Lower leg skin (tissue), 3 donors: ENCODE results near the gene COL24A1.

Experiments used
- CTCF ChIP-seq, 3 donors: fragments of 450-650 bp; IDR thresholded peaks; one replicate each; pipeline ENCODE4 v1.5.1; 2016; ENCODE audit warnings: antibody characterized with exemption in 3 of 3, mild to moderate bottlenecking in 3 of 3, moderate library complexity in 2 of 3
- POLR2A ChIP-seq, 2 donors: fragments of 450-650 bp; IDR thresholded peaks; one replicate each; pipeline ENCODE4 v1.6.1; 2016 to 2017; ENCODE audit warnings: antibody characterized with exemption in 2 of 2, mild to moderate bottlenecking in 1 of 2, moderate library complexity in 1 of 2

- TF ChIP-seq CTCF (IDR thresholded peaks at IDR 0.05) (no peak), POLR2A (IDR thresholded peaks at IDR 0.05) (no peak)
Measured at GRCh38 chr1:85743814-85744213, 412.8 kb downstream of the COL24A1 start.
